Stimulated activated CD8-positive, alpha-beta memory T cell treated with anti-CD3 and anti-CD28 coated beads, Interleukin-4, amount 100 ng/mL, for 48 hours (primary cell): Measurements from ENCODE around the gene SLC38A10.
"Not testable (repeated sequence)": the region's sequence is repeated elsewhere in the genome, so short reads cannot be mapped to it uniquely, and the experiment has no call there.

ENCODE experiments used
- DNase-seq: peaks from one replicate; pipeline ENCODE4 v3.0.0-alpha.2; 2020

SLC38A10 gene

DNA sequence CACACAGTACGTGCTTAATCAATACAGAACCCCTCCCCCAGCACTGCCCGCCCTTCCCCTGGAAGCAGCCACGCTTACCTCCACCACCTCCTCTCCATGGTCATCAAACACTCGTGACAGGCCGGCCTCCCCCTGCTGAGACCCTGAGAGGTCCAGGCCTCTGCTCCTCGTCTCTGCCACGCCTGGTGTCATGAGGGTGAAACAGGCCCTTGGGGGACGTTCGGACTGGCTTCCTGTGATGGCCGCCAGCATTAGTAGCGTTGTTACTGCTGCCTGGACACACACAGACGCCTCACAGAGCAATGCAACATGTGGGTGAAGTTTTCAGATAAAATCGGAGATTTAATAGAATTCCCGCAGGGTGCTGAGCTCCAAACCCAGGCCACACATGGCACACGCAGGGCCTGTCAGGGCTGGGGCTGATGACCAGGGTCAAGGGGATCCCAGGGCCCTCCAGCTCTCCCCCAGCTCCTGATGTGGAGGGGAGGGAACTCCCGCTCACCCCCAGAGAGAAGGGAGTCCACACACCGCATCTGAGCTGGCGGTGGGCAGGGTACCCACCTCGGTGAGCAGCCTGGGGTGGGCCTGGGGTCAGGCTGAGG lies 15.9 kb upstream of the SLC38A10 start:
- no peak for DNase-seq

DNA sequence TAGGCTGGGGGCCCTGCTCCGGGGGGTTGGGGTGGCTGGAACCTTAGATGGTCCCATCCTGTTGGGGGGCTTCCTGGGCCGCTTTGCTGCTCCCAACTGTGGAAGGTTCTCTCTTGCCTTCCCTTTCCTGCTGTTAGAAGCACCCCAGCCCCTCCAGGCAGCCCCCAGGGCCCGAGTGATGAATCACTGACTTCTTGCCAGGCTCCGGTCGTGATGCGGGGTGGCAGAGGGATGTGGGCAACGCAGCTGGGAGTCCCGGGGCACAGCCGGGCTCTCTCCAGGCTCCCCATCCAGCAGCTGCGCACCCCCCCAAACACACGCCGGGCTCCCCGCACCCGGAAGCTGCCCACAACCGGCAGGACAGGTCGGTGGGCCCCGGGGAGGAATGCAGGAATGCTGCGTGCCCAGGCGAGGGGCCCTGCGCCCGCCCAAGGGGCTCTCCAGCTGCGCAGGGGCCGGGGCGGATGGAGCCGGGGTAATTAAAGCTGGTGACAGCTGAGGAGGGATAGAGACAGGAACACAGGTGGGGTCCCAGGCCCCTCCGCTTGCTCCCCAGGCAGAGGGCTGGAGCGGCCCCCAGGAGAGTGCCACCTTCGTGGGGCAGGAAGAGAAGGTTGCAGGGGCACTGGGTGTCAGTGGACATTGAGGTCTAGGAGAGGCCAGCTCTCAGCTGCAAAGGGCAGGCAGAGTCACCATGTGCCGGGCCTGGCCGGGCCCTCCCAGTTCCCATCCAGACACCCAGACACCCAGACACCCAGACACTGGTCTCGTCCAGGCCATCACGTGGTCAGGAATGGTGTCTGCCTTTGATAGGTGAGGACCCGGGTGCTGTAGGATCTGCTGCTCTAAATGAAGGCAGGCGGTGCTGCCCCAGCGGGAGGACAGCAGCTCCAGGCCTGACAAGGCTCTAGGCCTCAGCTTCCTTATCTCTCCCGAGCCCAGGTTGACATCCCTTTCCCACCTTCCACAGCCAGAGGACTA lies 15.0 kb upstream of the SLC38A10 start:
- DNase-seq = no peak

DNA sequence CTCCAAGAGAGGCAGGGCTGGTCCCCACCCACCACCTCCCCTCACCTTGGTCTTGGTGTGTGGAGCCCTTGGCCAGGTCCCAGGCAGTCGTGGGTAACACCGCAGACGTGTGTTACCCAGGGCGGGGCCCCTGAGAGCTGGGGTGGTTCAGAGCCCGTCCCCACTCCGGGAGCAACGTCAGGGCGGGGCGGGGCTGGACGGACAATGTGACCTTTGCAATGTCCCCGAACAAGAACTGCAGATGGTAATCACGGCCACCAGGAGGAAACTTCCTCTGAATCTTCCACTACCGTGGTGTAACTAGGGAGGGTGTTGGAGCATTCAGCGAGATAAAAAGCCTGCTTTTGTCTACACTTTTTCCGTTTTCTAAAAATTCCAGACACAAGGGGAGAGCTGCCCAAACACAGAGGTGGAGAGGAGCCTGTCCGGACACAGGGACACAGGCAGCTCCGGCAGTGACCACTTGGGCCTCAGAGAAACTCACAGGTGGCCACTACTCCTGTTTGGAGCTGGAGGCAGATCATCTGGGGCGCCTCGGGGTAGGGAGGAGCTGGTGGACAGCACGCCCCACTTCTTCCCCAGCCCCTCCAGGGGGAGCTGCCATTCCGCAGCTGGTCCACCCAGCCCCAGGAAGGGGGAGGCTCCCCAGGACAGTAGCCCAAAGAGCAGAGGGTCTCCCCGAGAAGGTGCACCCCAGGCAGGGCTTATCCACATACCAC lies 14.2 kb upstream of the SLC38A10 start:
- DNase-seq = peak; percentile 60

DNA sequence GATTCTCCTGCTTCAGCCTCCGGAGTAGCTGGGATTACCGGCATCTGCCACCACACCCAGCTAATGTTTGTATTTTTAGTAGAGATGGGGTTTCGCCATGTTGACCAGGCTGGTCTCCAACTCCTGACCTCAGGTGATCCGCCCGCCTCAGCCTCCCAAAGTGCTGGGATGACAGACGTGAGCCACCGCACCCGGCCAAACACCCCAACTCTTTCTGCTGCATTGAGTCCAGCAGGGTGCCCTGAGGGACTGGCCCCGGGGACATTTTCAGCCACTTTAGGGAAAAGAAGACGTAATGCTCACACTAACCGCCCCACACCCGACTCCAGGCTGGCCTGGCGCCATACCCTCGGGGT lies 13.7 kb upstream of the SLC38A10 start:
- not testable (repeated sequence) for DNase-seq

DNA sequence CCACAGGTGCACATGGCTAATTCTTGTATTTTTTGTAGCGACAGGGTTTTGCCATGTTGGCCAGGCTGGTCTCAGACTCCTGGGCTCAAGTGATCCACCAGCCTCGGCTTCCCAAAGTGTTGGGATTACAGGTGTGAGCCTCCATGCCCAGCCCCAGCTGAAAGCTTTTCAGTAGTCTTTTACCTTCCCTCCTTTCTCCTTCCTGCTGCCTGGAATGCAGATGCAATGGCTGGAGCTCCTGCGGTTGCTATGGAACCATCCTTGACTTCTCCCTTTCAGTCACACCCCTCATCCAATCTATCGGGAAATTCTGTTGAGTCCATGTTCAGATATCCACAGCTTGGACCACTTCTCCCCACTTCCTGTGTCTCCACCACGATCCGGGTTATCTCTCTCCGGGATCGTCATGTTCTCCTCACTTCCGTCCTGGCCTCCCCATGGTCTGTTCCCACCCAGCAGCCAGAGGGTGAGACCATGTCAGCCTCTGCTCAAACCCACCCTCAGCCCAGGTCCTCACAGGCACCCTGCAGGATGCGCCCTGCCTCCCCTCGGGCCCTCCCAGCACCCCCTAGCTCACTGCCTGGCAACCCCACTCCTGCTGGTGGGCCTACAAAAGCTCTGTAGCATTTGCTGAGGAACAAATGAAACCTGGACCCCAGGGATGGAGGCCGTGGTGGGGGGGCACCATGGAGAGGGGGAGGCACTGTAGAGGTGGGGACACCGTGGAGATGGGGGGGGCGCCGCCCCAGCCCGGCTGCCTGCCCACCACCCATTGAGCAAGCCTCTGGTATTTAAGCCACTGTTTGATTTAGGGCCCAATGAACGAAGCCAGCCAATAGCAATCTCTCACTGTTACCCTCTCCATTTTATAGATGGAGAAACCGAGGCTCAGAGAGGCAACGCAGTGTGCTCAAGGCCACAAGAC lies 12.8 kb upstream of the SLC38A10 start:
- DNase-seq = no peak

DNA sequence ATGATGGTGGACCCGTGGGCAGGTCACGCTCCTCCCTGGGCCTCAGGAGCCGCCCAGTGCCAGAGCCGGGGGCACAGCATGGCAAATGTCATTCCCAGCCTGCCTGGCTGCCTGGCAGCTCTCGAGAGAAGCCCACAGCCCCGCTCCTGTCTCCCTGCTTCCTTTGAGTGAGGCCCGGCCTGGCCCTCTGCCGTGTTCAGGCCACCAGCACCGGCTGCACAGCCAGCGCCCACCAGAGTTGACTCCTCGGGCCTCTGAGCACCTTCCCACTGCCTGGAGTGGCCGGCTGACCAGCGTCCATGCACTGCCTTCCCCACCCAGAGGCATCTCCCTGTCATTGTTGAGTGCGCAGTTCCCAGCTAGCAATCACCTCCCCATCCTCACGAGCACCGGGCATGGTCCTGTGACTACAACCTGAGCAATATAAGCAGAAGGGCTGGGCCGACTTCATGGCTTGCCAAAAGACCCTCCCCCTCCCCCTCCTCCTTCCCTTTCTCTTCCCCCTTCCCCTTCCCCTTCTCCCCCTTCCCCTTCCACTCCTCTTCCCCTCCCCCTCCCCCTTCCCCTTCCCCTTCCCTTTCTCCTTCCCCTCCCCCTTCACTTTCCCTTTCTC lies 11.9 kb upstream of the SLC38A10 start:
- no peak for DNase-seq

DNA sequence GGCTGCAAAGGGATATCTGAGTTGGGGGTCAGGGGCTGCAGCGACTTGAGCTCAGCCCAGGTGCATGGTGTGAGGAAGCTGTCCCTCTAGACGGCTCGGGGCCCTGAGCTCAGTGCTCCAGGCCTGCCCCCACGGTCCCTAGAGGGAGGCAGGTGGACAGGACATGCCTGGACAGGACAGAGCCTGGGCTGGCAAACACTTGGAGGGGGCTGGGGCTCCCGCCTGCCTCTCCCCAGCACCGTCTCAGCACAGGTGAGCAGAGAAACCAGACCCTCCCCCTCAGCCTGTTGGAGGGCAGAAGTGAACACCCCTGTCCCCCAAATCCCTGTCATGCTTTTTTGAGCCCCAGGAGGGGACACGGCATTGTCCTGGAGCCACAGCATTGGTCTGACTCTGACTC lies 11.4 kb upstream of the SLC38A10 start:
- DNase-seq = no peak

DNA sequence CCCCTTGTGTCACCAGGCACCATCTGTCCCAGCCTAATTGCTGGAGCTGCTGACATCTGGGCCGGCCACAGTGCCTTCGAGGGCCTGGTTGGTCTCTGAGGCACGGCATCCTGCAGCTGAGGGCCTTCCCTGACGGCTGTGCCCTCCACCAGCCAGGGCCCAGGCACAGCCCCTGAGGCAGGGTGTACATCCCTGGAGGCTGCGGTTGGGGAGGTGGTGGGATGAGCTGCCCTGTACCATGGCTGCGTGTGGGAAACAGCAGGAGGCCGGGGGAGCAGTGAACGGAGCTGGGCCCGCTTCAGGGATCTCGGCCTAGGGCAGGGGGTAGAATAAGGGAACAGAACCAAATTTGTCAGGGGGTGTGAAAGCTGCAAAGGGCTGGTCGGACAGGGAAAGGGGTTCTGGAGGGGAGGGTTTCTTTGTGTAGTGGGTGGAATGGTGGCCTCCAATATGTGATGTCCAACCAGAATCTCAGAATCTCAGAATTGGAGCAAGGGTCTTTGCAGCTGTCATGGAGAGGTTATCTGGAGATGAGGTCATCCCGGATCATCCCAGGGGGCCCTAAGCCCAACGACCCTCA lies 10.0 kb upstream of the SLC38A10 start:
- DNase-seq = no peak

DNA sequence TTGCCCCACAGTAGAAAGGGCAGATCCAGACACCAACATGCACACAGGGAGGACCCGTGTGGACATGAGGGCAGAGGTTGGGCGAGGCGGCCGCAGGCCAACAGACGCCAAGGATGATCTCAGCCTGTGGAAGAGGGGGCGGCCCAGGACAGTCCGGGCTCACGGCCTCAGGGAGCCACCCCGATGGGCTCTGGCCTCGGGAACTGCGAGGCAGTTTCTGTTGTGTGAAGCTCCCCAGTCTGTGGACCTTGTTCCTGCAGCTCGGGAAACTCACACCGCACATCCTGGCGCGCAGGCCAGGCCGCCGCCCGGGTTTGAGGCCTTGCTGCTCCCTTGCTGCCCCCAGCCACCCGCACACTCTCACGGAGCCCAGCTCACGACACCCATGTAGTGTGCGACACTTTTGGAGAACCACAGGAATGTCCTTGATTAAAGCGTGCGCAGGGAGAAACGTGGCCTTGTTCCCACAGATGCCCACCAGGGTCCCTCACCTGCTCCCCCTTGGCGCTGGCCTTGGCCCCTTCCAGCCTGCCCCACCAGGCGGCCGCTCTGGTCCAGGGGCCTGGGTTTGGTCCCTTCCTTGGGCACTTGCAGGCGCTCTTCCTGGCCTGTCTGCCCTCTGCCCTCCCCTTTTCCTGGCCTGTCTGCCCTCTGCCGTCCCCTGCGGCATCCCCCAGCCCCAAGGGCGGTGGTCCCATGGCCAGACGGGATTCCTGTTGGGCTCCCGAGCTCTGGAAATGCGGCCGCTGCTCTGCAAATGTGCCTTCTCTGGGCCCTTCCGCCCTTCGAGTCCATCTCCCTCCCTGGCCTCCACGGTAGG lies 9.3 kb upstream of the SLC38A10 start:
- no peak for DNase-seq

DNA sequence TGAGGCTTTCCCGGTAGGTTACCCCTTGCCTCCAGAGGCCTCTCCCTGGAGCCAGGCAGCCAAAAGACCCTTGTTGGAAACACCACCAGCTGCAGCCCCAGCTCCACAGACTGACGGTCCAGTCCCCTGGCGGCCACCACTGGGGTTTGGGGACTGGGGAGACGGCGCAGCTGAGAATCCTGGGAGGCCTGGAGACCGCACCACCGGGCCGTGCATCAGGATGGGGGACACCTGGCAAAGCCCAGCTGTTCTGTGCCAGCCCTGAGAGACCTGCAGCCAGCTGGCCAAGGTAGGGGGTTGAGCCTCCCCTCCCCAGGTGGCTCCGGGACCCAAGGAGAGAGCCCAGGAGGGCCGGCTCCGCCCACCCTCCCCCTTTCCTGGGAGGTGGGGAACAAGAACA lies 8.3 kb upstream of the SLC38A10 start:
- no peak for DNase-seq

DNA sequence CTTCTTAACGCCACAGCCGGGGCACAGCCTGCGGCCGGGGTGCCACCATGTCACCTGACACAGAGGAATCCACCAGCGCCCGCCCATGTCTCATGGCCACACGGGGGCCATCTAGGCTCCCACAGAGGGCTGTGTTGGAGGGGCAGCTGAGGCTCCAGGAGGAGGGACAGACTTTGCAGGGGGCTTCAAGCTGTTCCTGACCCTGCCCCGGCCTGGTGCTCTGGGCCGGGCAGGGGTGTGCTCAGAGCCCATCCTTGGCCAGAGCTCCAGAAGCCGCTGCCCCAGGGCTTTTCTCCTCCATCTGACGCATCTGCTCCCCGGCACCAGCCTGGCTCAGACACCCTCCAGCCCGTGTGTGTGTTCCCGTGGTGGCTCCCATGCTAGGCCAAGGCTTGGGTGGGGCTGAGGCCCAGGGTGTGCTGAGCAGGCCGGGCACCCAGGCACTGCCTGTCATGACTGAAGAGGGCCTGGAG lies 7.8 kb upstream of the SLC38A10 start:
- no peak for DNase-seq

DNA sequence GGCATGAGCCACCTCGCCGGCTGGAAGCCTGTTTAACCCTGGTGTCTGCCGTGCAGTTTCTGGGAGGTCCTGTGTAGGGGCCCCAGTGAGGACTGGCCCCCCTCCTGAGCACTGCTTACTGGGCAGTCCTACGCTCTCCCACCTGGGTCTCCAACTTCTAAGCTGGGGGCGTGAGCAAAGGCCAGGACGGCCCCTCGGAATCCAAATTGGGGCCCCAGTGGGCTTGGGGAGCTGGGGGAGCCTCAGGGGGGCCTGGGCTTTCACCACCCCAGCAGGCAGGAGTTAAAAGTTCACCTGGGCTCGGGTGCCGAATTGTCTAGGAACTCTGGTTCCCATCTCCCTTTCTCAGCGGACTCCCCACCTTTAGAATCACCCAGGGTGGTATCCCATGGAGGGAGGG lies 7.2 kb upstream of the SLC38A10 start:
- no peak for DNase-seq

DNA sequence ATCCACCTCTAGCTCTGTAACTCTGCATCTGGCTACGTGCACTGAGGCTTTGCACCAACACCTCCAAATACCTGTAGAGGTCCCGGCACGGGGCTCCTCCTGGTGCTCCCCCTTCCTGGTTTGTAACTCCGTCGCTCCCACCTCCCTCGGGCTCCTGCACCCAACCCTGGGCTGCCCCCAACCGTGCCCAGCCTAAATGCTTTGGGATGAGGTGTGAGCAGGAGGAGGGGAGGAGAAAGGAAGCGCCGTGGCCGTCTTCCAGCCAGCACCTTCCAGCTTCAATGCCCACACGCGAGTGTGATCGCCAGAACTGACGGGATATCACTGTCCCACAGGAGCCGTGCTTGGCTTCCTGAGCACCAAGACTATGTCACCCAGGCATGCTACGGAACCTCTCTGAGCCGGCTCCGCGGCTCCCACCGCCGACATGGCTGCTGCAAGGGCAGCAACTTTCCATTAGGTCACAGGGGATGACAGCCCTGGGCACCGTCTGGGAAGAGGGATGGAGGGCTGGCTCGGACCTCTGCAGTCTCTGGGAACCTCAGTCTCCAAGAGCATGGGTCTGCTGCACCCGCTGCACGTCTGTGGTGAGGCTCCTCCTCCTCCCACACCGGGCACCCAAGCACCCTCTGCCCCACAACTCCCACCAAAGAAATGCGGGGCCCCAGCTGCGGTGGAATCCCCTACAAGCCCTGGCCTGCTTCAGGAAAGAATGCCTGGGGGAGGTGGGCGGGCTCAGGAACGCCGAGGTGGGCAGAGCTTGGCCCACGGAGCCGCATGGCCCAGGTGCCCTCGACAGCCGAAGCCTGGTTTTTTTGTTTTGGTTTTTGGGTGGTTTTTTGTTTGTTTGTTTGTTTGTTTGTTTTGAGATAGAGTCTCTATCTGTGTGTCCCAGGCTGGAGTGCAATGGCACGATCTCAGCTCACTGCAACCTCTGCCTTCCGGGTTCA lies 6.4 kb upstream of the SLC38A10 start:
- DNase-seq = no peak

DNA sequence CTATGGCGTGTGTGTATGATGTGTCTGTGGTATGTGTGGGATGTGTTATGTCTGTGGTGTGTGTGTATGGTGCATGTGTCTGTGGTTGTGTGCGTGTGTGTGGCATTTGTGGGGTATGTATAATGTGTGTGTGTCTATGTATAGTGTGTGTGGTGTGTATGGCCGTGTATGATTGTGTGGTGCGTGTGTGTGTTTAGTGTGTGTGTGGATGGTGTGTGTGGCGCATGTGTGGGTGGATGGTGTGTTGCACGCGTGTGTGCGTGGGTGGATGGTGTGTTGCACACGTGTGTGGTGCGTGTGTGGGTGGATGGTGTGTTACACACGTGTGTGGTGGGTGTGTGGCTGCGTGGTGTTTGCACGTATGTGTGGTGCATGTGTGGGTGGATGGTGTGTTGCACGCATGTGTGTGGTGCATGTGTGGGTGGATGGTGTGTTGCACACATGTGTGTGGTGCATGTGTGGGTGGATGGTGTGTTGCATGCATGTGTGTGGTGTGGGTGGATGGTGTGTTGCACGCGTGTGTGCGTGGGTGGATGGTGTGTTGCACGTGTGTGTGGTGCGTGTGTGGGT lies 5.6 kb upstream of the SLC38A10 start:
- DNase-seq = no peak

DNA sequence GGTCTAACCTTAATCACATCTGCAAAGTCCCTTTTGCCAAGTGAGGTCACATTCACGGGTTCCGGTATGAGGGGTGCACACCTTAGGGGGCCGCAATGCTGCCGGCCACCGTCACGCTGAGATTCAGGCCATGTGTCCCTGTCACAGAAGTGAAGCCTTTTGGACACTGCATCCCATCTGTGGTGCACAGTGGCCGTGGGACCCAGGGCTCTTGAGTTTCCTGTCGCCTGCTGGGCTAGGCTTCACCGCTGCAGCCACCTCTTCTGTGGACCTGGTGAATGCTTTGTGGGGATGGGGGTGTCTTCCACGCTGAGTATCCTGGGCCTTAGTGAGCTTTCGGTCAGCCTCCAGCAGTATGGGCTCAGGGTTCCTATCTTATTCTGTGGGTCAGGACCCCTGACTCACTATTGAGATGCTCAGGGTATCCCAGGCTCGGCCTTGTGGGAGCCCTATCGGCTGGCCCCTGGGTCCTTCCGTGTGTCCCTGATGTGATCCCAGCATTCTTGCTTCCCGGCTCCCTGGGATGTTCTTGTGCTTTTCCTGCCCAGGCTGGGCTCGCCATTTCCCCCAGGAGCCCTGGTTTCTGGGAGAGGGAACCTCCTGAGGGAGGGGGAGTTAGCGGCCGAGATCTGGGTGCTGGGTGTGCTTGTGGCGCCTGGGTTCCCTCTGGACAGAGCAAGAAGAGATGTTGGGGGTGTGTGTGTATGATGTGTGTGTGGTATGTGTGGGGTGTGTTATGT lies 4.9 kb upstream of the SLC38A10 start:
- DNase-seq = no peak

DNA sequence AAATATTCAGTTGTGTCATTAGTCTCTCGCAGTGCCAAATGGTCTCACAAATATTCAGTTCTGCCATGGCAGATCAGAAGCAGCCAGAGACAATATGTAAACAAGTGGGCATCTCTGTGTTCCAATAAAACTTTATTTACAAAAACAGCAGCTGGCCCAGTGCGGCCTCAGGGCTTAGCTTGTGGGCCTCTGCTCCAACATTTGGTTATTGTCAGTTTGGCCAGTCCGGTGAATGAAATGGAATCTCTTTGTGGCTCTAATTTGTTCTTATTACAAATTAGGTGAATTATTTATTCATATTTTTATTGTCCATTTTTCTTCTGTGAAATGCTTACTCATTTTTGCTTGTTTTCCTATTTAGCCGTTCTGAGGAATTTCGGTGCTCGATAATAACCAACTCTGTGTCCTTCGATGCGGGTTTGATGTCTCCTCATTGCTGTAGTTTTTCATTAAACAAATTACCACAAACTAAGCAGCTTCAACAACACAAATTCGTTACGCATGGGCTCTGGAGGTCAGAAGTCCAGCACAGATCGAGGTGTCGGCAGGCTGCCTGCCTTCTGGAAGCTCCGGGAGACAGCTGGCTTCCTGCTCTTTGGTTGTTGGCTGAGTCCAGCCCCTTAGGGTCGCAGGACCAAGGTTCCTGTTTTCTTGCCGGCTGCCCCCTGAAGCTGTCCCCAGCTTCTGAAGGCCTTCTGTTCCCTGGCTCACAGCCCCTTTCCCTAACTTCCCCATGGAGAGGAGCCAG lies 4.1 kb upstream of the SLC38A10 start:
- DNase-seq = no peak

DNA sequence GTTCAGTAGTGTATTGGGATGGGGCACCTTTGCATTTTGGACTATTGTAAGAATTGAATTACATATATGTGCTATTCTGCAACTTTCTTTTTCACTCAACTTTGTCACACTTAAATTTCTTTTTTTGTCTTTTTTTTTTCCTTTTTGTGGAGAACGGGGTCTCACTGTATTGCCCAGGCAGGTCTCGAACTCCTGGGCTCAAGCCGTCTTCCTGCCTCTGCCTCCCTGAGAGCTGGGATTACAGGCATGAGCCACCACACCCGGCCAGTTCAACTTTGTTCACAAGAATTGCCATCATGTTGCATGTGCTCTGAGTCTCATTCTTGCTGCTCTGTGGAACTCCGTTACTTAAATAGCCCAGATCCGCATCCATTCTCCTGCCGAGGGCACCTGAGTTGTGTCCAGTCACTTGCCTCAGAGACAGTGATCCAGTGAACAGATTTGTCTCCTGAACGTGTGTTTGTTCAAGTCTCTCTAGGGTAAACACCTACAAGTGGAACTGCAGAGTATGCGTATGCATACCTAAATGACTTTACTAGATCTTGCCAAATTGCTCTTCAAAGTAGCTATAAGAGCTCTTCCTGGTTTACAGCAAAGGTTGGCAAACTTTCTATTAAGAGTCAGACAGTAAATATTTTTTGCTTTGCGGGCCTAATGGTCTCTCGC lies 3.4 kb upstream of the SLC38A10 start:
- DNase-seq = no peak
